Astrocyte (in vitro differentiated cells and primary cell): ENCODE data around the gene OR4C45. TPM values are rescaled to one million over a fixed set of nuclear protein-coding genes. Genes with fewer than 3 reads are reported as not detected.
"Not testable (repeated sequence)": the region's sequence is repeated elsewhere in the genome, so short reads cannot be mapped to it uniquely, and the experiment has no call there.

Experiments used
- DNase-seq: peaks from one replicate; pipeline ENCODE4 v3.0.0-alpha.2; 2010; ENCODE audit warnings: low read depth
- FAIRE-seq: peaks from 2 replicates; lab custom pipeline; 2011; peaks lifted over from hg19 to GRCh38; lab: Jason Lieb, UNC
- H2AFZ ChIP-seq: 2 replicates; pipeline ENCODE4 v1.6.0; 2012; ENCODE audit warnings: low read depth, low read length, inconsistent platforms
- H3K27ac ChIP-seq: 2 replicates; pipeline ENCODE4 v1.5.1; 2011; ENCODE audit warnings: low read depth, low read length, inconsistent platforms
- H3K27me3 ChIP-seq: 2 replicates; pipeline ENCODE4 v1.6.0; 2011; ENCODE audit warnings: low read length, inconsistent platforms; ENCODE audit not compliant: insufficient read depth
- H3K36me3 ChIP-seq: 2 replicates; pipeline ENCODE4 v1.5.1; 2011; ENCODE audit warnings: low read length, inconsistent platforms; ENCODE audit not compliant: insufficient read depth
- H3K4me1 ChIP-seq: 2 replicates; pipeline ENCODE4 v1.5.1; 2011; ENCODE audit warnings: low read length, inconsistent platforms; ENCODE audit not compliant: insufficient read depth
- H3K4me2 ChIP-seq: 2 replicates; pipeline ENCODE4 v1.6.0; 2012; ENCODE audit warnings: low read length, inconsistent platforms
- H3K4me3 ChIP-seq: 2 replicates; pipeline ENCODE4 v1.5.1; 2011; ENCODE audit warnings: low read depth, mild to moderate bottlenecking, low read length, inconsistent platforms; ENCODE audit not compliant: insufficient read depth
- H3K79me2 ChIP-seq: 2 replicates; pipeline ENCODE4 v1.6.0; 2012; ENCODE audit warnings: mild to moderate bottlenecking, low read length, inconsistent platforms; ENCODE audit not compliant: insufficient read depth
- H3K9ac ChIP-seq: 2 replicates; pipeline ENCODE4 v1.6.0; 2012; ENCODE audit warnings: mild to moderate bottlenecking, low read length, inconsistent platforms
- H3K9me3 ChIP-seq: 2 replicates; pipeline ENCODE4 v1.5.1; 2012; ENCODE audit warnings: low read depth, mild to moderate bottlenecking, low read length, inconsistent platforms; ENCODE audit not compliant: insufficient read depth
- H4K20me1 ChIP-seq: 2 replicates; pipeline ENCODE4 v1.6.0; 2012; ENCODE audit warnings: low read length, inconsistent platforms; ENCODE audit not compliant: insufficient read depth
- H3K27ac Mint-ChIP-seq: one replicate; pipeline ENCODE4 v1.8.0; 2021; ENCODE audit warnings: mild to moderate bottlenecking, mixed read lengths; ENCODE audit not compliant: unreplicated experiment
- H3K27me3 Mint-ChIP-seq: one replicate; pipeline ENCODE4 v1.8.0; 2021; ENCODE audit warnings: low read depth, mixed read lengths; ENCODE audit not compliant: unreplicated experiment
- H3K36me3 Mint-ChIP-seq: one replicate; pipeline ENCODE4 v1.8.0; 2021; ENCODE audit warnings: low read depth, mixed read lengths; ENCODE audit not compliant: unreplicated experiment
- H3K4me1 Mint-ChIP-seq: one replicate; pipeline ENCODE4 v1.8.0; 2021; ENCODE audit warnings: low read depth, mixed read lengths; ENCODE audit not compliant: unreplicated experiment
- H3K4me3 Mint-ChIP-seq: one replicate; pipeline ENCODE4 v1.8.0; 2021; ENCODE audit warnings: mild to moderate bottlenecking, moderate library complexity, mixed read lengths; ENCODE audit not compliant: unreplicated experiment
- H3K9me3 Mint-ChIP-seq: one replicate; pipeline ENCODE4 v1.8.0; 2021; ENCODE audit warnings: mild to moderate bottlenecking, mixed read lengths; ENCODE audit not compliant: unreplicated experiment
- EZH2 ChIP-seq: IDR thresholded peaks from 2 replicates; pipeline ENCODE4 v1.6.1; 2012; ENCODE audit warnings: mild to moderate bottlenecking, low read length, inconsistent platforms; ENCODE audit not compliant: insufficient read depth
- total RNA-seq: library from RNA; stranded (reverse); gene quantifications from 2 replicates; pipeline ENCODE4 v1.2.1, GENCODE V29; 2021
- TF ChIP-seq, protein P1 (sequence below): IDR thresholded peaks from 2 replicates; pipeline ENCODE4 v1.5.1; 2011; ENCODE audit warnings: low read depth, mild to moderate bottlenecking, inconsistent platforms, low read length, moderate library complexity; ENCODE audit not compliant: insufficient read depth

OR4C45 gene
- total RNA-seq, 1 donor from 2014 or later, result not detected

- Histone ChIP-seq H3K9ac (no peak overlapping the region), H2AFZ (no peak overlapping the region), H3K27me3 (no peaks in the 10 kb centered on the region), H3K4me1 (no peaks in the 10 kb centered on the region), H3K9me3 (peaks cover 12% of the 10 kb centered on the region), H3K27ac (no peak overlapping the region), H3K36me3 (no peaks in the 10 kb centered on the region), H4K20me1 (no peaks in the 10 kb centered on the region), H3K4me2 (no peak overlapping the region), H3K4me3 (no peak overlapping the region), H3K79me2 (no peaks in the 10 kb centered on the region)
- Mint-ChIP-seq H3K36me3 (no peaks in the 10 kb centered on the region), H3K4me3 (no peak overlapping the region), H3K27ac (no peak overlapping the region), H3K27me3 (no peaks in the 10 kb centered on the region), H3K9me3 (peaks cover 2% of the 10 kb centered on the region), H3K4me1 (no peaks in the 10 kb centered on the region)
- FAIRE-seq, result no peak
- no peak for TF ChIP-seq EZH2
- TF ChIP-seq, protein P1, sequence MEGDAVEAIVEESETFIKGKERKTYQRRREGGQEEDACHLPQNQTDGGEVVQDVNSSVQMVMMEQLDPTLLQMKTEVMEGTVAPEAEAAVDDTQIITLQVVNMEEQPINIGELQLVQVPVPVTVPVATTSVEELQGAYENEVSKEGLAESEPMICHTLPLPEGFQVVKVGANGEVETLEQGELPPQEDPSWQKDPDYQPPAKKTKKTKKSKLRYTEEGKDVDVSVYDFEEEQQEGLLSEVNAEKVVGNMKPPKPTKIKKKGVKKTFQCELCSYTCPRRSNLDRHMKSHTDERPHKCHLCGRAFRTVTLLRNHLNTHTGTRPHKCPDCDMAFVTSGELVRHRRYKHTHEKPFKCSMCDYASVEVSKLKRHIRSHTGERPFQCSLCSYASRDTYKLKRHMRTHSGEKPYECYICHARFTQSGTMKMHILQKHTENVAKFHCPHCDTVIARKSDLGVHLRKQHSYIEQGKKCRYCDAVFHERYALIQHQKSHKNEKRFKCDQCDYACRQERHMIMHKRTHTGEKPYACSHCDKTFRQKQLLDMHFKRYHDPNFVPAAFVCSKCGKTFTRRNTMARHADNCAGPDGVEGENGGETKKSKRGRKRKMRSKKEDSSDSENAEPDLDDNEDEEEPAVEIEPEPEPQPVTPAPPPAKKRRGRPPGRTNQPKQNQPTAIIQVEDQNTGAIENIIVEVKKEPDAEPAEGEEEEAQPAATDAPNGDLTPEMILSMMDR, result no peak
- DNase-seq, result no peak
Measured at GRCh38 chr11:50037251-50037650, 4.6 kb downstream of the OR4C45 start.

- Mint-ChIP-seq H3K27me3 (no peaks in the 10 kb centered on the region), H3K36me3 (no peaks in the 10 kb centered on the region), H3K4me1 (no peaks in the 10 kb centered on the region), H3K9me3 (no peaks in the 10 kb centered on the region), H3K4me3 (no peak overlapping the region), H3K27ac (no peak overlapping the region)
- DNase-seq (no peak), FAIRE-seq (no peak)
- Histone ChIP-seq H3K79me2 (no peaks in the 10 kb centered on the region), H3K27ac (no peak overlapping the region), H3K4me1 (no peaks in the 10 kb centered on the region), H2AFZ (no peak overlapping the region), H3K9me3 (peaks cover 2% of the 10 kb centered on the region), H3K9ac (no peak overlapping the region), H3K4me2 (no peak overlapping the region), H3K36me3 (no peaks in the 10 kb centered on the region), H3K4me3 (no peak overlapping the region), H4K20me1 (no peaks in the 10 kb centered on the region), H3K27me3 (no peaks in the 10 kb centered on the region)
- TF ChIP-seq EZH2, result no peak
- TF ChIP-seq, protein P1, result no peak
Measured at GRCh38 chr11:50044647-50045046, 12.0 kb downstream of the OR4C45 start.

DNA sequence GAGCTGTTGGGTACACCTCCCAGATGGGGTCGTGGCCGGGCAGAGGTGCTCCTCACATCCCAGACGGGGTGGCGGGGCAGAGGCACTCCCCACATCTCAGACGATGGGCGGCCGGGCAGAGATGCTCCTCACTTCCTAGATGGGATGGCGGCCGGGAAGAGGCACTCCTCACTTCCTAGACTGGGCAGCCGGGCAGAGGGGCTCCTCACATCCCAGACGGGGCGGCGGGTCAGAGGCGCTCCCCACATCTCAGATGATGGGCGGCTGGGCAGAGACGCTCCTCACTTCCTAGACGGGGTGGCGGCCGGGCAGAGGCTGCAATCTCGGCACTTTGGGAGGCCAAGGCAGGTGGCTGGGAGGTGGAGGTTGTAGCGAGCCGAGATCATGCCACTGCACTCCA lies 30.4 kb downstream of the OR4C45 start:
- not testable (repeated sequence) for H3K27ac Mint-ChIP-seq, H3K4me3 Mint-ChIP-seq, H3K4me2 ChIP-seq, H3K9me3 ChIP-seq, H3K27ac ChIP-seq, H3K36me3 ChIP-seq, DNase-seq, H3K79me2 ChIP-seq, H3K27me3 ChIP-seq, H3K36me3 Mint-ChIP-seq, H3K4me3 ChIP-seq, H3K4me1 Mint-ChIP-seq, H3K27me3 Mint-ChIP-seq, H2AFZ ChIP-seq, H3K9ac ChIP-seq, H4K20me1 ChIP-seq, H3K4me1 ChIP-seq, FAIRE-seq
- H3K9me3 Mint-ChIP-seq, result peaks cover 11% of the 10 kb centered on the region
